Cardiac muscle cell (in vitro differentiated cells and primary cell): Measurements from ENCODE around the gene PMP22. TPM values are rescaled to one million over a fixed set of nuclear protein-coding genes. Genes with fewer than 3 reads are reported as not detected.
"Not testable (repeated sequence)": the region's sequence is repeated elsewhere in the genome, so short reads cannot be mapped to it uniquely, and the experiment has no call there.

Source experiments
- DNase-seq, 2 donors: peaks; one replicate each; pipeline versions ENCODE4 v3.0.0 to v3.0.0-alpha.2; 2010 to 2017; ENCODE audit warnings: low read depth in 1 of 2, low spot score in 1 of 2
- H3K27ac ChIP-seq: fragments of 200-600 bp; sonication (generic); 2 replicates; pipeline ENCODE4 v1.5.1; 2016
- H3K27me3 ChIP-seq: fragments of 200-600 bp; sonication (generic); 2 replicates; pipeline ENCODE4 v1.6.0; 2016; ENCODE audit warnings: control low read depth
- H3K36me3 ChIP-seq: fragments of 200-600 bp; sonication (generic); 2 replicates; pipeline ENCODE4 v1.5.1; 2016; ENCODE audit warnings: control low read depth
- H3K4me1 ChIP-seq: fragments of 200-600 bp; sonication (generic); 2 replicates; pipeline ENCODE4 v1.8.1; 2017; ENCODE audit warnings: low read depth, mild to moderate bottlenecking, mixed run types
- H3K4me3 ChIP-seq: fragments of 200-600 bp; sonication (generic); 2 replicates; pipeline ENCODE4 v1.5.1; 2016; ENCODE audit warnings: mild to moderate bottlenecking
- H3K9me3 ChIP-seq: fragments of 200-600 bp; sonication (generic); 2 replicates; pipeline ENCODE4 v1.5.1; 2017; ENCODE audit warnings: low read depth, mild to moderate bottlenecking, control low read depth
- polyA plus RNA-seq: library from polyadenylated mRNA; unstranded; fragments of >200 nt; fragmentation: Nextera tagmentation; extraction: Ambion mirVana; gene quantifications from 2 replicates; pipeline ENCODE4 v1.2.1, GENCODE V29; 2016
- total RNA-seq: library from RNA; depleted of rRNA; stranded (reverse); fragments of >200 nt; gene quantifications from 2 replicates; pipeline ENCODE4 v1.2.3, GENCODE V29; 2016
- TF ChIP-seq, protein P1 (sequence below): IDR thresholded peaks from 2 replicates; pipeline ENCODE4 v1.5.1; 2012; ENCODE audit warnings: low read depth, mild to moderate bottlenecking, low read length

PMP22 gene
- total and polyA plus RNA-seq, 2 experiments from 2014 or later, result 13.9 to 43.0 TPM

DNA sequence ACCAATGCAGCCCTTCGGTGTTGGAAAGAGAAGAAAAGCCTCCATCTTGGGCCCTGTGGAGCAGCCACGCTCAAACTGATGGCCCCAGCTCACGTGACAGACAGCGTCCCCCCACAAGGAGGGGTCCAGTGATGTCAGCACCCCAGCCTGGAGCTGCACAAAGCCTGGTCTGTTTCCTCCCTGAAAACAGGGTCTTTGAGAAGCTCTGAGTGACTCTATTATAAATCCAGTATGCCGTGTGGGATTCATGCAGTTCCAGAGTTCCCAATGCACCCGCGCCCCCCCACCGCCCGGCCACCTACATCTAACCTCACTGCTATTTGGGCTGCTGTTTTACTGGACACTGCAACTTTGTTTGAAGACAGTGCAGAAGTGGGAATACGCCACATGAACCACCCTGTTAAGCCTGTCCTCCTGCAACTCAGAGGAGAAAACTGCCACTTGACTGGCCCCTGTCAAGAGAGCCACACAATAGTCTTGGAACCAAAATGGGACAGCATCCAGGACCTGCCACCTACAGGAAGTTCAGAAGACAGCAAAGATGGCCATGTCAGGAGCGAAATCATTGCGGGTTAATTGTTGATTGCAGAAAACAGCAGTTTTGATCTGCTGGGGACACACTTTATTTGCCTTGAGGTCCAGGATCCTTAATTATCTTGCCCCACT, 33.1 kb downstream of the PMP22 start:
- DNase-seq, result peak in 1 of 2 donors; percentile 13
- Histone ChIP-seq H3K27ac (peak overlapping the region; percentile 1), H3K27me3 (no peaks in the 10 kb centered on the region), H3K4me1 (peaks cover 25% of the 10 kb centered on the region), H3K9me3 (no peaks in the 10 kb centered on the region), H3K4me3 (no peak overlapping the region), H3K36me3 (no peaks in the 10 kb centered on the region)
- TF ChIP-seq, protein P1, sequence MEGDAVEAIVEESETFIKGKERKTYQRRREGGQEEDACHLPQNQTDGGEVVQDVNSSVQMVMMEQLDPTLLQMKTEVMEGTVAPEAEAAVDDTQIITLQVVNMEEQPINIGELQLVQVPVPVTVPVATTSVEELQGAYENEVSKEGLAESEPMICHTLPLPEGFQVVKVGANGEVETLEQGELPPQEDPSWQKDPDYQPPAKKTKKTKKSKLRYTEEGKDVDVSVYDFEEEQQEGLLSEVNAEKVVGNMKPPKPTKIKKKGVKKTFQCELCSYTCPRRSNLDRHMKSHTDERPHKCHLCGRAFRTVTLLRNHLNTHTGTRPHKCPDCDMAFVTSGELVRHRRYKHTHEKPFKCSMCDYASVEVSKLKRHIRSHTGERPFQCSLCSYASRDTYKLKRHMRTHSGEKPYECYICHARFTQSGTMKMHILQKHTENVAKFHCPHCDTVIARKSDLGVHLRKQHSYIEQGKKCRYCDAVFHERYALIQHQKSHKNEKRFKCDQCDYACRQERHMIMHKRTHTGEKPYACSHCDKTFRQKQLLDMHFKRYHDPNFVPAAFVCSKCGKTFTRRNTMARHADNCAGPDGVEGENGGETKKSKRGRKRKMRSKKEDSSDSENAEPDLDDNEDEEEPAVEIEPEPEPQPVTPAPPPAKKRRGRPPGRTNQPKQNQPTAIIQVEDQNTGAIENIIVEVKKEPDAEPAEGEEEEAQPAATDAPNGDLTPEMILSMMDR, result no peak

DNA sequence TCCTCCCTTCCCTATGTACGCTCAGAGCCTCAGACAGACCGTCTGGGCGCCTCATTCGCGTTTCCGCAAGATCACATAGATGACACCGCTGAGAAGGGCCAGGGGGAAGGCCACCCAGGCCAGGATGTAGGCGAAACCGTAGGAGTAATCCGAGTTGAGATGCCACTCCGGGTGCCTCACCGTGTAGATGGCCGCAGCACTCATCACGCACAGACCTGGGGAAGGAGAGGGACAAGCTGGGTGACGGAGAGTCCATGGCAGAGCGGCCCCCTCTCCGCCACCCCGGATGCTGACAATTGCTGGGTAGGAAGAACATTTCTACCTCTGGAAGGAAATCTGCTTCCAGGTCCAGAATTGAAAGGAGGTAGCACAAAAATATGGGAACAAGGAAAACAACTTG, 34.3 kb downstream of the PMP22 start:
- H3K4me3 ChIP-seq, result no peak overlapping the region
- H3K36me3 ChIP-seq, result no peaks in the 10 kb centered on the region
- H3K4me1 ChIP-seq, result peaks cover 17% of the 10 kb centered on the region
- H3K27me3 ChIP-seq, result no peaks in the 10 kb centered on the region
- no peak for DNase-seq
- TF ChIP-seq, protein P1, result no peak
- H3K9me3 ChIP-seq, result no peaks in the 10 kb centered on the region
- no peak overlapping the region for H3K27ac ChIP-seq

DNA sequence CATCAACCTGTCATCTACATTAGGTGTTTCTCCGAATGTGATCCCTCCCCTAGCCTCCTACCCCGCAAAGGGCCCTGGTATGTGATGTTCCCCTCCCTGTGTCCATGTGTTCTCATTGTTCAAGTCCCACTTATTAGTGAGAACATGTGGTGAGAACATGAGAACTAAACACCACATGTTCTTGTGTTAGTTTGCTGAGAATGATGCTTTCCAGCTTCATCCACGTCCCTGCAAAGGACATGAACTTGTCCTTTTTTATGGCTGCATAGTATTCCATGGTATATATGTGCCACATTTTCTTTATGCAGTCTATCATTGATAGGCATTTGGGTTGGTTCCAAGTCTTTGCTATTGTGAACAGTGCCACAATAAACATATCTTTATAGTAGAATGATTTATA, 43.3 kb downstream of the PMP22 start:
- H3K4me3 ChIP-seq, H3K27ac ChIP-seq, DNase-seq, H3K27me3 ChIP-seq, H3K36me3 ChIP-seq, H3K9me3 ChIP-seq, H3K4me1 ChIP-seq: not testable (repeated sequence)

DNA sequence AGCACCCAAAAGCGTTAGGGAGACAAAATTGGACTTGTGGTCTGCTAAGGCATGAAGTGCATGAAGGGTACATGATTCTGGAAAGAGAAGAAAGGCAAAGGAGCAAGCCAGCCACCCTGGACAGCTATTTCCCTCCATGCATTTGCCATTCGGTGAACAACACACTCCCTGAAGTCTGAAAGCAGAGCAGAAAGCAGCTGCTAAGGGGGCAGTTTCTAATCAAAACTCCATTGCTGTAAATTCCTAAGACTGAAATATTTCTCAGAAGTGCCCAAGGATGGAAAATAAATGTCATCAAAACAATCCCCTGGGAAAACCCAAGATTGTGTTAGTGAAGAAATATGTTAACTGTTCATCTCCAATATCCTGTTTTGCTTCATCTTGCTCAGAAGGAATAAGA, 44.3 kb downstream of the PMP22 start:
- Histone ChIP-seq H3K36me3 (no peaks in the 10 kb centered on the region), H3K4me1 (no peaks in the 10 kb centered on the region), H3K27ac (no peak overlapping the region), H3K27me3 (no peaks in the 10 kb centered on the region), H3K4me3 (no peak overlapping the region), H3K9me3 (no peaks in the 10 kb centered on the region)
- TF ChIP-seq, protein P1, result no peak
- DNase-seq, result peak in 1 of 2 donors; percentile 20

DNA sequence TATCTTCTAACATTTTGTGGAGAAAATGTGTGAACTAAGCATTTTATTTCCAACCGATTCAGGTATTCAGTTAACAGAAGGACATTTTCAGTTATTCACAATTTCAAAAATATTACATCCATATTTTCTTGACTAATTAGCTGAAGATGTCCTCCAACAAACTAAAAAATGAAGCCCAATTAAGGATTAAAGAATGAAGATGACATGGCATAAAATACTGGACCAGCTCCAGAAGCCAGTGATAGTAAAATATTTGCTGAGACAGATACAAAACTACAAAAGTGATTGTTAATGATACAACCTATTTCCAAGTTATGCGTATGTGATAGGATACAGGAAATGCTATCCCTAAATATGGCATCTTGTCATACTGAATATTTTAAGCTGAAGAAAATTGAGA, 48.6 kb downstream of the PMP22 start:
- no peak overlapping the region for H3K27ac ChIP-seq
- H3K4me3 ChIP-seq, result no peak overlapping the region
- no peaks in the 10 kb centered on the region for H3K27me3 ChIP-seq
- no peaks in the 10 kb centered on the region for H3K36me3 ChIP-seq
- H3K4me1 ChIP-seq, result no peaks in the 10 kb centered on the region
- no peaks in the 10 kb centered on the region for H3K9me3 ChIP-seq
- no peak for DNase-seq
- TF ChIP-seq, protein P1, result no peak

DNA sequence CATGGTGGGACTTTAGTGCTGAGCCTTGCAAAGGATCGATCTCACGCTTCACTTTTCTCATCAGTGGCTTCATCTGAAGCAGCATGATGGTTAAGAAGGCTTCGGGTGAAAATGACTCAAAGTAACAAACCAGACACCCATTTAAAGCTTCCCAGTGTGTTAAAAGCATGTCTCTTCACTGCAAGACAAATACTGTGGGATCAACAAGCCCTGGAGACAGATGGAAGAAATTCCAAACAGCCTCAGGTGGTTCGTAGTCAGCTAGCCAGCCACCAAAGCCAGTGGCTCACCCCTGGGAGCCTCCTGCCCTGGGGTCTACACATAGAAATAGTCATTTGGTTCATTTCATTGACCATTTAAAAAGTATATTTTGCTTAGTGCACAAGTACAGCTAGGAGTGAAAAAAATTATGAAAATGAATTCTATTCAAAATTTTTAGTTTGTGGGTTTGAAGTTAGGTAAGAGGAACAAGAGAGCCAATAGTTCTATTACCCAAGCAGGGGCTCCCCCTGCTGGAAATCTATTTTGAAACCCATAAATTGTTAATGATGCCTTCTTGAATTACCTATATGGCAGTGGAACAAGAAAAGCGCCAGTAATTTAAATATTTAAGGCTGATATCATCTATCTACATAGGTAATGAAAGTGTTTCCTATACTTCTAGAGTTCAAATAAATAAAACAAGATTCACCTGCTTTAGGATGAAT, 51.6 kb downstream of the PMP22 start:
- no peaks in the 10 kb centered on the region for H3K9me3 ChIP-seq
- H3K4me3 ChIP-seq, result no peak overlapping the region
- no peak overlapping the region for H3K27ac ChIP-seq
- H3K4me1 ChIP-seq, result no peaks in the 10 kb centered on the region
- no peaks in the 10 kb centered on the region for H3K27me3 ChIP-seq
- no peaks in the 10 kb centered on the region for H3K36me3 ChIP-seq
- DNase-seq, result peak; percentile 46 to 55
- TF ChIP-seq, protein P1, result peak; percentile 44
